HG03280 (cell line): ENCODE measurements around the gene CNTN2.

Experiments
- ATAC-seq: cut with Tn5 transposase; IDR thresholded peaks from one replicate; pipeline ENCODE4 v1.9.1; 2021; ENCODE audit warnings: mild to moderate bottlenecking, moderate library complexity; ENCODE audit not compliant: unreplicated experiment

Gene CNTN2

GRCh38 chr1:205121660-205122488, 78.9 kb downstream of the CNTN2 start, which contains the start of gene RBBP5:
Gene RBBP5, minus strand, starts transcription at chr1:205121978. Its CDS starts 105 bp downstream, at chr1:205121873.
- ATAC-seq = peak; percentile 90

GRCh38 chr1:205122489-205122882, 79.5 kb downstream of the CNTN2 start:
- ATAC-seq = peak; percentile 2

DNA sequence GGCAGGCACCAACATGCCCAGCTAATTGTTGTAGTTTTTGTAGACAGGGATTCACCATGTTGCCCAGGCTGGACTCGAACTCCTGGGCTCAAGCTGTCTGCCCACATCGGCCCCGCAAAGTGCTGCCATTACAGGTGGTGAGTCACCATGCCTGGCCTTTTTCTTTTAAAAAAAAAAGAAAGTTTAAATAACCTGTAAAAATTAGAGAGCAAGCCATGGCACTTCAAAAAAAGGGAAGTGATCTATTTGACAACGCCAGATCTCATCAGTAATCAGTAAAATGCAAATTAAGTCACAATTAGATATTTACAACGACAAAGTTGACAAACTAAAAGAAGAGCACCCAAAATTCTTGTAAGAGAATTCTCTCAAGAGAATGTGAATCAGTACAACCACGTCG, 81.7 kb downstream of the CNTN2 start:
- no peak for ATAC-seq

DNA sequence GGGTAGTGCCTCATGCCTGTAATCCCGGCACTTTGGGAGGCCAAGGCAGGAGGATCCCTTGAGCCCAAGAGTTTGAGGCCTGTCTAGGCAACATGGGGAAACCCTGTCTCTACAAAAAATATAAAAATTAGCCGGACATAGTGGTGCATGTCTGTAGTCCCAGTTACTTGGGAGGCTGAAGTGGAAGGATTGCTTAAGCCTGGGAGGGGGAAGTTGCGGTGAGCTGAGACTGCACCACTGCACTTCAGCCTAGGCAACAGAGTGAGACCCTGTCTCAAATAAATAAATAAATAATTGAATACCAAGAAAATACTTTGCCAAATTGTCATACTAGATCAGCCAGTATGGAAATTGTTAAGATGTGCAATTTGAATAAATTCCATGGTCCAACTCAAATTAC, 84.6 kb downstream of the CNTN2 start:
- ATAC-seq = no peak
